Endothelial cell of umbilical vein (primary cell): ENCODE results near the gene SCN4A. TPM values are rescaled to one million over a fixed set of nuclear protein-coding genes. Genes with fewer than 3 reads are reported as not detected.

Experiments
- BruUV-seq: library from RNA; stranded (reverse); fragments of 400-500 nt; replicated peaks from 2 replicates; lab custom pipeline; 2021; lab: Mats Ljungman, UMichigan
- CTCF ChIA-PET: fragments of 300-600, 350-600 bp; sonication (Branson Sonifier 250); formaldehyde crosslinking; loops from one replicate; lab custom pipeline; 2021; ENCODE audit warnings: antibody characterized with exemption, inconsistent platforms; lab: Charles Lee
- POLR2A ChIA-PET: fragments of 300-600, 350-600 bp; sonication (Branson Sonifier 250); formaldehyde crosslinking; loops from one replicate; lab custom pipeline; 2021; ENCODE audit warnings: antibody characterized with exemption, inconsistent platforms; lab: Charles Lee
- DNase-seq: peaks from one replicate; pipeline ENCODE4 v3.0.0-alpha.2; 2011; ENCODE audit warnings: low read depth, low spot score
- FAIRE-seq: peaks from 2 replicates; lab custom pipeline; 2011; peaks lifted over from hg19 to GRCh38; lab: Jason Lieb, UNC
- H2AFZ ChIP-seq: 2 replicates; pipeline ENCODE4 v1.6.0; 2012; ENCODE audit warnings: low read depth, low read length, control low read depth, inconsistent platforms
- H3K27ac ChIP-seq: 2 replicates; pipeline ENCODE4 v1.5.1; 2011; ENCODE audit warnings: low read depth, mild to moderate bottlenecking, control low read depth, low read length, moderate library complexity; ENCODE audit not compliant: insufficient read depth
- H3K27me3 ChIP-seq, 2 experiments: 2 replicates each; pipeline versions ENCODE4 v1.6.0 to v1.6.1; 2011; ENCODE audit warnings: low read length in 2 of 2, mixed read lengths in 1 of 2; ENCODE audit not compliant: control insufficient read depth in 2 of 2, insufficient read depth in 2 of 2
- H3K36me3 ChIP-seq, 2 experiments: 2 replicates in 1 of 2; 3 replicates in 1 of 2; pipeline ENCODE4 v1.5.1; 2011; ENCODE audit warnings: low read length in 2 of 2, mild to moderate bottlenecking in 1 of 2, moderate library complexity in 1 of 2; ENCODE audit not compliant: control insufficient read depth in 2 of 2, insufficient read depth in 2 of 2; ENCODE audit errors: extremely low read depth in 1 of 2
- H3K4me1 ChIP-seq: 3 replicates; pipeline ENCODE4 v1.5.1; 2011; ENCODE audit warnings: mild to moderate bottlenecking, low read length; ENCODE audit not compliant: control insufficient read depth, insufficient read depth; ENCODE audit errors: extremely low read depth
- H3K4me2 ChIP-seq: 2 replicates; pipeline ENCODE4 v1.6.1; 2011; ENCODE audit warnings: low read length, control low read depth, mixed read lengths; ENCODE audit not compliant: insufficient read depth
- H3K4me3 ChIP-seq, 3 experiments: fragments of 200-600 bp in 1 of 3; sonication (generic), shearing (Covaris generic) in 1 of 3; replicated peaks in 1 of 3; 2 replicates each; pipeline ENCODE4 v1.5.1; 2011 to 2016; ENCODE audit warnings: control low read depth in 3 of 3, low read length in 3 of 3, mild to moderate bottlenecking in 2 of 3, inconsistent platforms in 1 of 3, low read depth in 1 of 3, moderate library complexity in 1 of 3; ENCODE audit not compliant: insufficient read depth in 1 of 3
- H3K79me2 ChIP-seq: 2 replicates; pipeline ENCODE4 v1.6.0; 2012; ENCODE audit warnings: low read length, inconsistent platforms; ENCODE audit not compliant: control insufficient read depth, insufficient read depth
- H3K9ac ChIP-seq: replicated peaks from 2 replicates; pipeline ENCODE3; 2011; ENCODE audit warnings: low read length, control low read depth; ENCODE audit not compliant: insufficient read depth; ENCODE audit errors: extremely low read depth
- H3K9me1 ChIP-seq: replicated peaks from 3 replicates; pipeline ENCODE4 v1.6.0; 2011; ENCODE audit warnings: mild to moderate bottlenecking, low read length; ENCODE audit not compliant: control insufficient read depth, insufficient read depth; ENCODE audit errors: extremely low read depth
- H3K9me3 ChIP-seq: replicated peaks from 2 replicates; pipeline ENCODE4 v1.5.1; 2012; ENCODE audit warnings: low read length, inconsistent platforms; ENCODE audit not compliant: control insufficient read depth, insufficient read depth
- H4K20me1 ChIP-seq: replicated peaks from 2 replicates; pipeline ENCODE3; 2011; ENCODE audit warnings: mild to moderate bottlenecking, low read length; ENCODE audit not compliant: control insufficient read depth, insufficient read depth; ENCODE audit errors: extremely low read depth
- CTCF ChIP-seq, 2 donors: IDR thresholded peaks; 1 replicate in 1 of 2; 2 replicates in 1 of 2; pipeline ENCODE4 v1.5.1; 2011; ENCODE audit warnings: low read length in 2 of 2, mild to moderate bottlenecking in 2 of 2, moderate library complexity in 2 of 2, control low read depth in 1 of 2, inconsistent platforms in 1 of 2, low read depth in 1 of 2; ENCODE audit not compliant: insufficient read depth in 1 of 2; ENCODE audit errors: extremely low read depth in 1 of 2
- EZH2 ChIP-seq: IDR thresholded peaks from 2 replicates; pipeline ENCODE4 v1.6.1; 2012; ENCODE audit warnings: borderline replicate concordance, low read depth, mild to moderate bottlenecking, moderate library complexity, low read length, inconsistent platforms; ENCODE audit not compliant: severe bottlenecking
- FOS ChIP-seq: IDR thresholded peaks from 2 replicates; pipeline ENCODE4 v1.6.1; 2011; ENCODE audit warnings: mild to moderate bottlenecking, low read length, moderate library complexity, borderline replicate concordance; ENCODE audit not compliant: insufficient read depth
- GATA2 ChIP-seq: IDR thresholded peaks from 2 replicates; pipeline ENCODE4 v1.7.0; 2011; ENCODE audit warnings: low read depth, mild to moderate bottlenecking, moderate library complexity, mixed read lengths, low read length; ENCODE audit not compliant: insufficient read length, insufficient read depth
- JUN ChIP-seq: IDR thresholded peaks from 2 replicates; pipeline ENCODE4 v1.6.1; 2011; ENCODE audit warnings: borderline replicate concordance, low read depth; ENCODE audit not compliant: insufficient read length, insufficient read depth
- MAX ChIP-seq: IDR thresholded peaks from 2 replicates; pipeline ENCODE4 v1.6.1; 2011; ENCODE audit not compliant: insufficient read depth, insufficient read length
- MYC ChIP-seq: IDR thresholded peaks from one replicate; pipeline ENCODE4 v1.6.1; 2011; ENCODE audit warnings: mild to moderate bottlenecking, low read depth, low read length
- POLR2A ChIP-seq: IDR thresholded peaks from 2 replicates; pipeline ENCODE4 v1.6.1; 2012; ENCODE audit warnings: low read depth, mild to moderate bottlenecking, control low read depth, low read length
- POLR2AphosphoS5 ChIP-seq: IDR thresholded peaks from 2 replicates; pipeline ENCODE4 v1.6.1; 2012; ENCODE audit warnings: low read depth, mild to moderate bottlenecking, control low read depth, low read length, moderate library complexity; ENCODE audit not compliant: insufficient read depth
- dilution Hi-C: fragments of 300-500 bp; cut with MboI; formaldehyde crosslinking; loops from one replicate; pipeline ENCODE4 v1.15.0; 2019; ENCODE audit warnings: low sequenced_read_pairs; ENCODE audit not compliant: extremely low pct_ligation_motif_present
- intact Hi-C: fragments of 100-400 bp; cut with micrococcal nuclease; formaldehyde crosslinking; loops from one replicate; pipeline ENCODE4 v1.10.0; 2022
- polyA plus RNA-seq, 4 experiments: library from polyadenylated mRNA; depleted of rRNA in 3 of 4; stranded (reverse) in 3 of 4; unstranded in 1 of 4; fragments of >200 nt; gene quantifications; 2 replicates each; pipeline versions ENCODE4 v1.2.1 to v1.2.3, GENCODE V29; 2011 to 2012; ENCODE audit warnings: missing spikeins in 1 of 4
- total RNA-seq: library from RNA; stranded (reverse); gene quantifications from 2 replicates; pipeline ENCODE4 v1.2.3, GENCODE V29; 2021

The SCN4A gene
- total and polyA plus RNA-seq, 2 donors (not counting 3 experiments of a cell fraction or from before 2014, with no cell fraction given), result 0.01 to 0.40 TPM

- no peak for FAIRE-seq
- intact Hi-C loops, result no loop called here
- POLR2A ChIA-PET, result no interaction called here
Observed at GRCh38 chr17:63948521-63948920, 24.2 kb downstream of the SCN4A start.

GRCh38 chr17:63947711-63948330, 24.9 kb downstream of the SCN4A start:
- intact Hi-C loops, result loop anchor here (2.0 kb wide), 1 partner anchor 43 kb away; no protein-coding TSS in a partner anchor
- no peak overlapping the region for H3K4me3 ChIP-seq
- no peaks in the 10 kb centered on the region for H3K36me3 ChIP-seq
- no TSS peak for BruUV-seq
- DNase-seq, result no peak
- H3K4me2 ChIP-seq, result no peak overlapping the region
- no peaks in the 10 kb centered on the region for H3K27me3 ChIP-seq
- H4K20me1 ChIP-seq, result no peaks in the 10 kb centered on the region
- no peak for FAIRE-seq
- H3K9me3 ChIP-seq, result no peaks in the 10 kb centered on the region
- no peaks in the 10 kb centered on the region for H3K9me1 ChIP-seq
- H3K9ac ChIP-seq, result no peak overlapping the region
- CTCF ChIA-PET, result interaction anchor here (2.2 to 3.0 kb wide), 7 partner anchors 28 to 186 kb away, joined by 16 to 108 read pairs (median 27); partner anchors contain the start of gene GH1
- H2AFZ ChIP-seq, result no peak overlapping the region
- TF ChIP-seq FOS (no peak), POLR2AphosphoS5 (no peak), CTCF (IDR thresholded peaks at IDR 0.05; ENCODE audit: extremely low read depth in 1 of 2, insufficient read depth in 1 of 2, low read depth in 1 of 2, low read length in 2 of 2) (no peak), EZH2 (no peak), MAX (no peak), POLR2A (no peak), JUN (no peak), GATA2 (no peak), MYC (no peak)
- dilution Hi-C loops, result no loop called here
- POLR2A ChIA-PET, result no interaction called here
- no peaks in the 10 kb centered on the region for H3K79me2 ChIP-seq
- no peaks in the 10 kb centered on the region for H3K4me1 ChIP-seq
- H3K27ac ChIP-seq, result no peak overlapping the region

More at GRCh38 chr17:63948521-63948920, 24.2 kb downstream of the SCN4A start:
- Histone ChIP-seq H3K4me1 (no peaks in the 10 kb centered on the region), H3K4me3 (no peak overlapping the region), H3K36me3 (no peaks in the 10 kb centered on the region), H3K9me3 (no peaks in the 10 kb centered on the region), H3K79me2 (no peaks in the 10 kb centered on the region), H3K27me3 (no peaks in the 10 kb centered on the region), H4K20me1 (no peaks in the 10 kb centered on the region), H3K9me1 (no peaks in the 10 kb centered on the region), H2AFZ (no peak overlapping the region), H3K9ac (no peak overlapping the region), H3K27ac (no peak overlapping the region), H3K4me2 (no peak overlapping the region)
- dilution Hi-C loops, result no loop called here
- CTCF ChIA-PET, result interaction anchor here (0.7 kb wide), 2 partner anchors 42 to 77 kb away, joined by 3 read pairs; no protein-coding TSS in a partner anchor
- no TSS peak for BruUV-seq
- TF ChIP-seq POLR2AphosphoS5, result no peak
- TF ChIP-seq POLR2A, result no peak
- DNase-seq, result no peak
